Bronchial epithelial cell (primary cell): Measurements from ENCODE around the gene PLXNA4. TPM values are rescaled to one million over a fixed set of nuclear protein-coding genes. Genes with fewer than 3 reads are reported as not detected.

Experiments
- DNase-seq: peaks from one replicate; pipeline ENCODE4 v3.0.0-alpha.2; 2010; ENCODE audit warnings: low read depth
- FAIRE-seq: peaks from 2 replicates; lab custom pipeline; 2011; peaks lifted over from hg19 to GRCh38; lab: Jason Lieb, UNC
- H3K27me3 ChIP-seq: 2 replicates; pipeline ENCODE4 v1.5.1; 2011; ENCODE audit warnings: low read length; ENCODE audit not compliant: control insufficient read depth, insufficient read depth
- H3K36me3 ChIP-seq: 2 replicates; pipeline ENCODE4 v1.5.1; 2011; ENCODE audit warnings: low read length; ENCODE audit not compliant: control insufficient read depth, insufficient read depth
- H3K4me3 ChIP-seq: 2 replicates; pipeline ENCODE4 v1.5.1; 2011; ENCODE audit warnings: mild to moderate bottlenecking, low read depth, low read length, control low read depth
- total RNA-seq: library from RNA; depleted of rRNA; stranded (reverse); fragments of >200 nt; gene quantifications from 2 replicates; pipeline ENCODE4 v1.2.1, GENCODE V29; 2014
- TF ChIP-seq, protein P1 (sequence below): IDR thresholded peaks from 2 replicates; pipeline ENCODE4 v1.5.1; 2011; ENCODE audit warnings: mild to moderate bottlenecking, moderate library complexity, low read length, control low read depth, inconsistent platforms; ENCODE audit not compliant: insufficient read depth, severe bottlenecking

The PLXNA4 gene
- total RNA-seq, 1 donor from 2014 or later, result under 0.01 TPM

GRCh38 chr7:132226046-132226956 is 350.0 kb downstream of the PLXNA4 start:
- TF ChIP-seq, protein P1, sequence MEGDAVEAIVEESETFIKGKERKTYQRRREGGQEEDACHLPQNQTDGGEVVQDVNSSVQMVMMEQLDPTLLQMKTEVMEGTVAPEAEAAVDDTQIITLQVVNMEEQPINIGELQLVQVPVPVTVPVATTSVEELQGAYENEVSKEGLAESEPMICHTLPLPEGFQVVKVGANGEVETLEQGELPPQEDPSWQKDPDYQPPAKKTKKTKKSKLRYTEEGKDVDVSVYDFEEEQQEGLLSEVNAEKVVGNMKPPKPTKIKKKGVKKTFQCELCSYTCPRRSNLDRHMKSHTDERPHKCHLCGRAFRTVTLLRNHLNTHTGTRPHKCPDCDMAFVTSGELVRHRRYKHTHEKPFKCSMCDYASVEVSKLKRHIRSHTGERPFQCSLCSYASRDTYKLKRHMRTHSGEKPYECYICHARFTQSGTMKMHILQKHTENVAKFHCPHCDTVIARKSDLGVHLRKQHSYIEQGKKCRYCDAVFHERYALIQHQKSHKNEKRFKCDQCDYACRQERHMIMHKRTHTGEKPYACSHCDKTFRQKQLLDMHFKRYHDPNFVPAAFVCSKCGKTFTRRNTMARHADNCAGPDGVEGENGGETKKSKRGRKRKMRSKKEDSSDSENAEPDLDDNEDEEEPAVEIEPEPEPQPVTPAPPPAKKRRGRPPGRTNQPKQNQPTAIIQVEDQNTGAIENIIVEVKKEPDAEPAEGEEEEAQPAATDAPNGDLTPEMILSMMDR, result no peak
- DNase-seq (no peak), FAIRE-seq (no peak)
- H3K36me3 ChIP-seq, result no peaks in the 10 kb centered on the region
- peaks cover 1% of the 10 kb centered on the region for H3K27me3 ChIP-seq
- H3K4me3 ChIP-seq, result no peak overlapping the region

GRCh38 chr7:132225216-132226030 is 350.8 kb downstream of the PLXNA4 start:
- Histone ChIP-seq H3K27me3 (peaks cover 1% of the 10 kb centered on the region), H3K4me3 (no peak overlapping the region), H3K36me3 (no peaks in the 10 kb centered on the region)
- no peak for DNase-seq
- TF ChIP-seq, protein P1, result no peak
- no peak for FAIRE-seq

GRCh38 chr7:132221356-132221755 is 354.9 kb downstream of the PLXNA4 start:
- no peak for FAIRE-seq
- H3K4me3 ChIP-seq, result no peak overlapping the region
- H3K36me3 ChIP-seq, result no peaks in the 10 kb centered on the region
- peak; percentile 31 for DNase-seq
- TF ChIP-seq, protein P1, result no peak
- peaks cover 1% of the 10 kb centered on the region for H3K27me3 ChIP-seq

DNA sequence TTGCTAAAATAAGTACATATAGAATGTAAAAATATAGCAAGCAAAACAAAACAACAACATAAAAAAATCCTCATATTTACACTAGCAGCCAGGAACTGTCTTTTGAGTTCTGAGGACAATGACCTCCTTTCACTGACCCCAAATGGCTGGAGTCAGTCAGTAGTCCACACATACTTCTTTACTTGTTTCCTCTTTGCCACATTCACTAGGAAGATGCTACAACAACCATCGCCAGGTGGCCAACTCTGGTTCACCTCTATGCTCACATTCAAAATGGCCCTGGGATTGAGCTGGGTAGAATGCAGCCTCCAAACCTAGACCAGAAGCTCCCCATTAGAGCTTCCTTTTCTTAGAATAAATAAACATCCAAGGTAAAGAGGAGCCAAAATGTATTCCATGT is 356.2 kb downstream of the PLXNA4 start:
- DNase-seq (no peak), FAIRE-seq (no peak)
- H3K36me3 ChIP-seq, result no peaks in the 10 kb centered on the region
- TF ChIP-seq, protein P1, result no peak
- H3K4me3 ChIP-seq, result no peak overlapping the region
- peaks cover 1% of the 10 kb centered on the region for H3K27me3 ChIP-seq

DNA sequence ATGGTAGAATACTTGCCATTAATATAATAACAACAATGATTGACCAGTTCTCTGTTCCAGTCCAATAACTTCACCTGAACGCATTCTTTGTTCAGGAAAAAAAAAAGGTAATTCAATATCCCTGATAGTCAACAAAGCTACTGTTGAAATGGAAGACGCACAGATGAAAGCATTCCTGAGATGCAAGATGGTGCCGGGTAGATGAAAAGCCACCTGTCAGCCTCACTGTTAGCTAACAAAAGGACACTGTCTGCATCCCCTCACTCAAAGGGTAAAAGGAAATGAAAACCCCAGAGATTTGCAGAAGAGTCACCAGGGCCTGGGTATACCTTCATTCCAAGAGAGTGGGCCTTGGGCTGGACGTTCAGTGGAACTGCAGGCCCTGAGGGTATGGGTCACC is 357.4 kb downstream of the PLXNA4 start:
- no peaks in the 10 kb centered on the region for H3K27me3 ChIP-seq
- TF ChIP-seq, protein P1, result no peak
- FAIRE-seq (no peak), DNase-seq (no peak)
- no peaks in the 10 kb centered on the region for H3K36me3 ChIP-seq
- H3K4me3 ChIP-seq, result no peak overlapping the region
